SK-N-SH (cell line): ENCODE measurements around the gene STX16. TPM values are rescaled to one million over a fixed set of nuclear protein-coding genes. Genes with fewer than 3 reads are reported as not detected.
A peak's percentile ranks its signal among the peaks of the same experiment; 100 is the strongest.

Experiments used
- CTCF ChIA-PET: fragments of 300-600, 350-600 bp; formaldehyde crosslinking; extraction: SDS; loops from one replicate; lab custom pipeline; 2021; lab: Yijun Ruan, JAX
- POLR2A ChIA-PET: fragments of 350-600 bp; sonication (Branson Sonifier 250); formaldehyde crosslinking; extraction: SDS; loops from one replicate; lab custom pipeline; 2020; ENCODE audit warnings: antibody characterized with exemption, inconsistent platforms; lab: Yijun Ruan, JAX
- DNase-seq: peaks from one replicate; pipeline ENCODE4 v3.0.0; 2012
- H2AFZ ChIP-seq: fragments of 200-600 bp; sonication (generic); 2 replicates; pipeline ENCODE4 v1.8.1; 2016; ENCODE audit warnings: antibody characterized with exemption, mild to moderate bottlenecking, low read depth
- H3F3A ChIP-seq: fragments of 200-600 bp; sonication (generic); replicated peaks from 2 replicates; pipeline ENCODE3; 2016; ENCODE audit warnings: antibody characterized with exemption, mild to moderate bottlenecking; ENCODE audit not compliant: insufficient read depth
- H3K27ac ChIP-seq, 2 experiments: fragments of 200-500 bp in 1 of 2; fragments of 200-600 bp in 1 of 2; sonication (Bioruptor generic) in 1 of 2; sonication (generic), shearing (Covaris generic) in 1 of 2; 2 replicates each; pipeline versions ENCODE4 v1.5.1 to v1.6.1; 2014 to 2016; ENCODE audit warnings: low read depth in 2 of 2, inconsistent platforms in 1 of 2, low read length in 1 of 2, mild to moderate bottlenecking in 1 of 2, mixed read lengths in 1 of 2
- H3K27me3 ChIP-seq: fragments of 200-600 bp; sonication (generic), shearing (Covaris generic); 2 replicates; pipeline ENCODE4 v1.6.1; 2016; ENCODE audit warnings: mixed run types; ENCODE audit not compliant: insufficient read depth
- H3K36me3 ChIP-seq, 2 experiments: fragments of 200-500 bp in 1 of 2; fragments of 200-600 bp in 1 of 2; sonication (Bioruptor generic) in 1 of 2; sonication (generic) in 1 of 2; replicated peaks in 1 of 2; 2 replicates each; pipeline versions ENCODE3 to v1.5.1; 2014 to 2016; ENCODE audit warnings: low read length in 1 of 2, mild to moderate bottlenecking in 1 of 2; ENCODE audit not compliant: insufficient read depth in 2 of 2, control insufficient read depth in 1 of 2
- H3K4me1 ChIP-seq, 2 experiments: fragments of 200-500 bp in 1 of 2; fragments of 200-600 bp in 1 of 2; sonication (Bioruptor generic) in 1 of 2; sonication (generic), shearing (Covaris generic) in 1 of 2; 2 replicates each; pipeline versions ENCODE4 v1.5.1 to v1.6.1; 2014 to 2016; ENCODE audit warnings: low read depth in 1 of 2, low read length in 1 of 2, mixed run types in 1 of 2; ENCODE audit not compliant: insufficient read depth in 2 of 2, control insufficient read depth in 1 of 2
- H3K4me2 ChIP-seq: fragments of 200-600 bp; sonication (generic), shearing (Covaris generic); 2 replicates; pipeline ENCODE4 v1.6.1; 2017; ENCODE audit warnings: mixed run types
- H3K4me3 ChIP-seq, 2 experiments: fragments of 200-500 bp in 1 of 2; fragments of 200-600 bp in 1 of 2; sonication (Bioruptor generic) in 1 of 2; sonication (generic), shearing (Covaris generic) in 1 of 2; 2 replicates each; pipeline versions ENCODE4 v1.5.1 to v1.8.1; 2014 to 2016; ENCODE audit warnings: low read depth in 2 of 2, inconsistent platforms in 1 of 2, low read length in 1 of 2, mild to moderate bottlenecking in 1 of 2, mixed read lengths in 1 of 2, moderate library complexity in 1 of 2
- H3K79me2 ChIP-seq: fragments of 200-600 bp; sonication (generic); 2 replicates; pipeline ENCODE4 v1.8.1; 2017; ENCODE audit warnings: mild to moderate bottlenecking; ENCODE audit not compliant: insufficient read depth
- H3K9ac ChIP-seq: fragments of 200-600 bp; sonication (generic); 2 replicates; pipeline ENCODE4 v1.6.1; 2017; ENCODE audit warnings: mixed run types
- H3K9me2 ChIP-seq: fragments of 200-600 bp; sonication (generic); 2 replicates; pipeline ENCODE4 v1.6.1; 2017; ENCODE audit warnings: mixed run types
- H3K9me3 ChIP-seq: fragments of 200-600 bp; sonication (generic); 2 replicates; pipeline ENCODE4 v1.6.1; 2017; ENCODE audit warnings: mixed run types, mild to moderate bottlenecking, moderate library complexity
- H4K20me1 ChIP-seq: fragments of 200-600 bp; sonication (generic); 2 replicates; pipeline ENCODE4 v1.6.1; 2017; ENCODE audit warnings: mild to moderate bottlenecking, mixed run types; ENCODE audit not compliant: insufficient read depth
- CHD2 ChIP-seq: fragments of 150-350 bp; IDR thresholded peaks from 2 replicates; pipeline ENCODE4 v1.6.1; 2018; ENCODE audit warnings: low read length; ENCODE audit not compliant: partially characterized antibody
- FOXJ3 ChIP-seq: sonication (generic); formaldehyde crosslinking; IDR thresholded peaks from 2 replicates; pipeline ENCODE4 v1.5.1; 2020; ENCODE audit warnings: mild to moderate bottlenecking, missing genetic modification reagents
- FOXM1 ChIP-seq: IDR thresholded peaks from 2 replicates; pipeline ENCODE4 v1.4.0; 2012; ENCODE audit warnings: low read depth, mild to moderate bottlenecking
- GATA2 ChIP-seq: sonication (generic); formaldehyde crosslinking; IDR thresholded peaks from 2 replicates; pipeline ENCODE4 v1.5.0; 2020; ENCODE audit warnings: mild to moderate bottlenecking, missing genetic modification reagents
- JUND ChIP-seq: IDR thresholded peaks from 2 replicates; pipeline ENCODE4 v1.4.0; 2012
- NFIC ChIP-seq: IDR thresholded peaks from 2 replicates; pipeline ENCODE4 v1.4.0; 2012; ENCODE audit warnings: borderline replicate concordance
- NRF1 ChIP-seq: IDR thresholded peaks from 2 replicates; pipeline ENCODE4 v1.6.1; 2012; ENCODE audit warnings: low read depth, mild to moderate bottlenecking, low read length
- POLR2AphosphoS5 ChIP-seq: IDR thresholded peaks from 2 replicates; pipeline ENCODE4 v1.6.1; 2012; ENCODE audit warnings: low read depth, low read length
- REST ChIP-seq: IDR thresholded peaks from 2 replicates; pipeline ENCODE4 v1.6.1; 2012; ENCODE audit warnings: mild to moderate bottlenecking, low read depth, low read length, moderate library complexity
- RFX5 ChIP-seq: IDR thresholded peaks from 2 replicates; pipeline ENCODE4 v1.6.1; 2012; ENCODE audit warnings: mild to moderate bottlenecking, improper control_type of control experiment, low read length
- RXRA ChIP-seq: IDR thresholded peaks from 2 replicates; pipeline ENCODE4 v1.4.0; 2012; ENCODE audit warnings: low read depth, mild to moderate bottlenecking, borderline replicate concordance
- SIN3A ChIP-seq: IDR thresholded peaks from 2 replicates; pipeline ENCODE4 v1.6.1; 2012; ENCODE audit warnings: low read depth, mild to moderate bottlenecking, low read length, moderate library complexity, borderline replicate concordance
- TAF1 ChIP-seq: IDR thresholded peaks from 2 replicates; pipeline ENCODE4 v1.6.1; 2012; ENCODE audit warnings: low read depth, mild to moderate bottlenecking, low read length, moderate library complexity, borderline replicate concordance
- TCF12 ChIP-seq: IDR thresholded peaks from 2 replicates; pipeline ENCODE4 v1.4.0; 2012
- YY1 ChIP-seq: IDR thresholded peaks from 2 replicates; pipeline ENCODE4 v1.4.0; 2012; ENCODE audit warnings: low read depth, mild to moderate bottlenecking
- WGBS: methylation state at CpG from one replicate; pipeline ENCODE4 v1.1.6; 2017; ENCODE audit warnings: low lambda C conversion rate; 5-methylcytosine and 5-hydroxymethylcytosine counted together
- polyA plus RNA-seq, 3 experiments: library from polyadenylated mRNA; depleted of rRNA; stranded (reverse); fragments of >200 nt; gene quantifications; 2 replicates each; pipeline ENCODE4 v1.2.3, GENCODE V29; 2012
- TF ChIP-seq, protein P1 (sequence below): IDR thresholded peaks from 2 replicates; pipeline ENCODE4; 2012
- TF ChIP-seq, protein P2 (sequence below): IDR thresholded peaks from 2 replicates; pipeline ENCODE4 v1.4.0; 2012; ENCODE audit warnings: low read depth, borderline replicate concordance

The STX16 gene
- polyA plus RNA-seq, 1 of the 3 experiments (the other 2 are of a cell fraction) = 63.8 TPM

GRCh38 chr20:58649288-58650180 lies 1.5 kb upstream of the STX16 start:
- peaks cover 35% of the 10 kb centered on the region for H3K79me2 ChIP-seq
- DNase-seq = no peak
- peaks cover 46% of the 10 kb centered on the region for H3F3A ChIP-seq
- peaks cover 0 to 4% of the 10 kb centered on the region in 2 experiments for H3K36me3 ChIP-seq
- TF ChIP-seq RXRA (no peak), POLR2AphosphoS5 (no peak), SIN3A (no peak), TCF12 (no peak), FOXM1 (no peak), NFIC (no peak), NRF1 (no peak), GATA2 (no peak), TAF1 (no peak), CHD2 (no peak), JUND (no peak), FOXJ3 (CRISPR knock-in tag) (no peak), YY1 (no peak), RFX5 (no peak), REST (no peak)
- TF ChIP-seq, protein P1, sequence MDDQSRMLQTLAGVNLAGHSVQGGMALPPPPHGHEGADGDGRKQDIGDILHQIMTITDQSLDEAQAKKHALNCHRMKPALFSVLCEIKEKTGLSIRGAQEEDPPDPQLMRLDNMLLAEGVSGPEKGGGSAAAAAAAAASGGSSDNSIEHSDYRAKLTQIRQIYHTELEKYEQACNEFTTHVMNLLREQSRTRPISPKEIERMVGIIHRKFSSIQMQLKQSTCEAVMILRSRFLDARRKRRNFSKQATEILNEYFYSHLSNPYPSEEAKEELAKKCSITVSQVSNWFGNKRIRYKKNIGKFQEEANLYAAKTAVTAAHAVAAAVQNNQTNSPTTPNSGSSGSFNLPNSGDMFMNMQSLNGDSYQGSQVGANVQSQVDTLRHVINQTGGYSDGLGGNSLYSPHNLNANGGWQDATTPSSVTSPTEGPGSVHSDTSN = no peak
- TF ChIP-seq, protein P2, sequence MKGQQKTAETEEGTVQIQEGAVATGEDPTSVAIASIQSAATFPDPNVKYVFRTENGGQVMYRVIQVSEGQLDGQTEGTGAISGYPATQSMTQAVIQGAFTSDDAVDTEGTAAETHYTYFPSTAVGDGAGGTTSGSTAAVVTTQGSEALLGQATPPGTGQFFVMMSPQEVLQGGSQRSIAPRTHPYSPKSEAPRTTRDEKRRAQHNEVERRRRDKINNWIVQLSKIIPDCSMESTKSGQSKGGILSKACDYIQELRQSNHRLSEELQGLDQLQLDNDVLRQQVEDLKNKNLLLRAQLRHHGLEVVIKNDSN = no peak
- H2AFZ ChIP-seq = no peak overlapping the region
- H3K4me2 ChIP-seq = no peak overlapping the region
- CTCF ChIA-PET = interaction anchor here (0.6 to 8.5 kb wide), 13 partner anchors 10 to 562 kb away, joined by 3 to 87 read pairs (median 7); partner anchors contain the start of gene VAPB
- no peak overlapping the region for H3K9ac ChIP-seq
- peaks cover 21 to 35% of the 10 kb centered on the region in 2 experiments; a peak in 3 of 4 replicates for H3K4me1 ChIP-seq
- no peak overlapping the region for H3K4me3 ChIP-seq
- H3K9me3 ChIP-seq = no peaks in the 10 kb centered on the region
- 95% methylated on average over 55 of the region's 73 CpGs for WGBS
- no peaks in the 10 kb centered on the region for H3K27me3 ChIP-seq
- H3K9me2 ChIP-seq = no peaks in the 10 kb centered on the region
- H3K27ac ChIP-seq = peak overlapping the region in 1 of 2 experiments; percentile 76; a peak in 3 of 4 replicates
- no peaks in the 10 kb centered on the region for H4K20me1 ChIP-seq
- POLR2A ChIA-PET = no interaction called here
